Sigmoid colon (tissue), 7 donors: ENCODE results near the gene STKLD1. TPM values are rescaled to one million over a fixed set of nuclear protein-coding genes. Genes with fewer than 3 reads are reported as not detected.

Experiments
- DNase-seq: peaks from one replicate; pipeline ENCODE4 v3.0.0-alpha.2; 2019
- H3K27ac ChIP-seq, 4 donors: fragments of 200-600 bp; sonication (generic); one replicate each; pipeline ENCODE4 v1.5.1; 2016 to 2019; ENCODE audit warnings: mild to moderate bottlenecking in 1 of 4
- H3K27me3 ChIP-seq, 3 donors: fragments of 200-600 bp; sonication (generic); one replicate each; pipeline ENCODE4 v1.5.1; 2019; ENCODE audit warnings: mild to moderate bottlenecking in 1 of 3
- H3K36me3 ChIP-seq, 4 donors: fragments of 200-600 bp; sonication (generic); one replicate each; pipeline ENCODE4 v1.5.1; 2016 to 2019
- H3K4me1 ChIP-seq, 4 donors: fragments of 200-600 bp; sonication (generic); one replicate each; pipeline ENCODE4 v1.5.1; 2017 to 2019
- H3K4me3 ChIP-seq, 4 donors: fragments of 200-600 bp; sonication (generic); one replicate each; pipeline ENCODE4 v1.5.1; 2017 to 2019; ENCODE audit warnings: mild to moderate bottlenecking in 2 of 4, moderate library complexity in 1 of 4
- H3K9me3 ChIP-seq, 4 donors: fragments of 200-600 bp in 3 of 4; sonication (generic) in 3 of 4; one replicate each; pipeline versions ENCODE4 v1.5.1 to v1.6.1; 2013 to 2019
- EP300 ChIP-seq, 4 donors: sonication (generic); formaldehyde crosslinking; IDR thresholded peaks; one replicate each; pipeline ENCODE4 v1.6.1; 2017; ENCODE audit warnings: antibody characterized with exemption in 4 of 4
- POLR2A ChIP-seq, 2 donors: fragments of 450-650 bp; IDR thresholded peaks; one replicate each; pipeline ENCODE4 v1.6.1; 2016; ENCODE audit warnings: antibody characterized with exemption in 2 of 2, mild to moderate bottlenecking in 2 of 2, moderate library complexity in 2 of 2
- POLR2AphosphoS5 ChIP-seq, 4 donors: sonication (generic); formaldehyde crosslinking; IDR thresholded peaks; one replicate each; pipeline ENCODE4 v1.6.1; 2017; ENCODE audit warnings: antibody characterized with exemption in 4 of 4
- WGBS, 2 donors: extraction: QIAGEN DNeasy Blood & Tissue Kit; methylation state at CpG; one replicate each; pipeline ENCODE4 v1.1.7; 2013; 5-methylcytosine and 5-hydroxymethylcytosine counted together
- intact Hi-C: fragments of 100-400 bp; cut with DNase I; formaldehyde crosslinking; loops from one replicate; pipeline ENCODE4 v1.15.1; 2023
- polyA plus RNA-seq, 3 donors: library from polyadenylated mRNA; stranded (reverse); fragments of 200-250 nt; gene quantifications; one replicate each; pipeline ENCODE4 v1.2.3, GENCODE V29; 2013
- total RNA-seq, 4 donors: library from RNA; depleted of rRNA; stranded (reverse); fragments of >200 nt; gene quantifications; one replicate each; pipeline ENCODE4 v1.1.0, GENCODE V29; 2016
- TF ChIP-seq, protein P1 (sequence below), 4 experiments: fragments of 450-650 bp in 3 of 4; fragments of 200-600 bp in 1 of 4; IDR thresholded peaks; one replicate each; pipeline ENCODE4 v1.5.1; 2016 to 2019; ENCODE audit warnings: antibody characterized with exemption in 4 of 4, mild to moderate bottlenecking in 3 of 4, moderate library complexity in 2 of 4
- donor health status: healthy with polysubstance abuse.
- donor health status: Bipolar disorder and iron deficiency.
- donor health status: healthy.

Gene STKLD1
- total and polyA plus RNA-seq, 7 donors, result 0.49 to 8.3 (median 1.5) TPM; not detected in 1

DNA sequence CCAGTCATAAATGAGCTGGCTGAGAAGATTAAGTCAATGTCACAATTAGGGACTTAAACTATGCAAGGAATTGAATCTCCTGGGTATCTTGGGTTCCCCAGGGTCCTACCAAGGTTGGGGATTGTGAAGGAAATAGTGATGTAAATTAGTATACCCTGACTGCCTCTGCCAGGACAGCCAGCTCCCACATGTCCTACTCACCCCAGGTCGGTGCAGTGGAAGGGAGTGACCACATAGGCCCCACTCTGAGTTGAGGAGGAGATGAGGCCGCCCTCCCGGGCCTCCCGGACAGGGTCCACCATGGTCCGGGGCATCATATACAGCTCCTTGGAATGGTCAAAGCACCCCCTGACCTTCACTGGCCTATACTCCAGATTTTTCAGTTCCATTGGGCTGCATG lies 22.6 kb upstream of the STKLD1 start:
- intact Hi-C loops, result no loop called here
- Histone ChIP-seq H3K4me1 (peaks cover 0 to 46% (median 40%) of the 10 kb centered on the region in 4 donors), H3K9me3 (no peaks in the 10 kb centered on the region), H3K27me3 (no peaks in the 10 kb centered on the region), H3K4me3 (no peak overlapping the region), H3K27ac (no peak overlapping the region), H3K36me3 (peaks cover 20 to 51% (median 36%) of the 10 kb centered on the region in 4 donors)
- TF ChIP-seq EP300 (IDR thresholded peaks at IDR 0.05) (no peak), POLR2A (IDR thresholded peaks at IDR 0.05) (no peak), POLR2AphosphoS5 (IDR thresholded peaks at IDR 0.05) (no peak)
- TF ChIP-seq, protein P1, sequence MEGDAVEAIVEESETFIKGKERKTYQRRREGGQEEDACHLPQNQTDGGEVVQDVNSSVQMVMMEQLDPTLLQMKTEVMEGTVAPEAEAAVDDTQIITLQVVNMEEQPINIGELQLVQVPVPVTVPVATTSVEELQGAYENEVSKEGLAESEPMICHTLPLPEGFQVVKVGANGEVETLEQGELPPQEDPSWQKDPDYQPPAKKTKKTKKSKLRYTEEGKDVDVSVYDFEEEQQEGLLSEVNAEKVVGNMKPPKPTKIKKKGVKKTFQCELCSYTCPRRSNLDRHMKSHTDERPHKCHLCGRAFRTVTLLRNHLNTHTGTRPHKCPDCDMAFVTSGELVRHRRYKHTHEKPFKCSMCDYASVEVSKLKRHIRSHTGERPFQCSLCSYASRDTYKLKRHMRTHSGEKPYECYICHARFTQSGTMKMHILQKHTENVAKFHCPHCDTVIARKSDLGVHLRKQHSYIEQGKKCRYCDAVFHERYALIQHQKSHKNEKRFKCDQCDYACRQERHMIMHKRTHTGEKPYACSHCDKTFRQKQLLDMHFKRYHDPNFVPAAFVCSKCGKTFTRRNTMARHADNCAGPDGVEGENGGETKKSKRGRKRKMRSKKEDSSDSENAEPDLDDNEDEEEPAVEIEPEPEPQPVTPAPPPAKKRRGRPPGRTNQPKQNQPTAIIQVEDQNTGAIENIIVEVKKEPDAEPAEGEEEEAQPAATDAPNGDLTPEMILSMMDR (IDR thresholded peaks at IDR 0.05), result no peak
- no peak for DNase-seq
- 83 to 88% methylated on average over 5 of the region's 5 CpGs for WGBS, 2 donors

DNA sequence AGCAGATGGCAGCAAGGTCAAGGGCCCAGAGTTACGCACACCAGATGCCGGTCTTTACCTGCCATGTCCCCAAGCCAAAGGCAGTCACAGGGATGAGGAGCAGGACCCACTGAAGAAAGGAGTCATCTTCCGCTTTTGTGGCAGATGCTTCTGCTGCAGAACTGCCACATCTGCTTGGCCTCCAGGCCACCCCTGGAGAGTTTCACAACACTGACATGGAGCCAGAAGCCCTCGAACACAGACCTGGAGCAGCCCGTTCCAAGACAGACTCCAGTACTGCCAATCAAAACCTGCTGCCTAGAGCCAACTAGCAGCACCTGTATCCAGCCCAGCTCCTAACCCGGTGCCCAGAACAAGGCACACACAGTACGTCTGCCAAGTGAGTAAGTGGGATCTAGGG lies 21.4 kb upstream of the STKLD1 start:
- WGBS, 2 donors, result 91 to 93% methylated on average over 7 of the region's 7 CpGs

DNA sequence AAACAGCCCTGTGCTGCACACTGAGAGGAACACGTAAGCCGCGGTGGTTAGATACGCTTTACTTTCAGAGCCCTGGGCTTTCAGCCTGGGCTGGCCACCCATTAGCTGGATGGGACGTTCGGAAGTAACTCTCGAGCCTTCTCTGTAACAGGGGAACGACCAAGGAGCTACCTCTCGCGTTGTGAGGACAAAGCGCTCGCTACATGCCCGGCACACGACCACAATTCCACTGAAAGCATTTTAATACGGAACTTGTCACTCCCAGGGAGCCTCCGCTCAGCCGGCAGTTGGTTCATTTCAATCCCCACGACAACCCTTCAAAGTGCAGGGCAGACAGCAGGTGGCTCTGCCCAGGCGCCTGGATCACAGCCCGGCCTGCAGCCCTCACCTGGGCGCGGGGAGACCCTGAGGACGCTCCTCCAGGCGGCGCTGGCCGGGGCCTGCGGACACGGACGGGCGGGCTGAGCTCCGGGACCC lies 20.2 kb upstream of the STKLD1 start:
- no peak for TF ChIP-seq EP300 (IDR thresholded peaks at IDR 0.05)
- TF ChIP-seq, protein P1 (IDR thresholded peaks at IDR 0.05), result no peak
- TF ChIP-seq POLR2AphosphoS5 (IDR thresholded peaks at IDR 0.05), result no peak
- TF ChIP-seq POLR2A (IDR thresholded peaks at IDR 0.05), result no peak
- DNase-seq, result no peak
- Histone ChIP-seq H3K36me3 (peaks cover 2 to 45% (median 26%) of the 10 kb centered on the region in 4 donors), H3K4me1 (peaks cover 0 to 31% (median 27%) of the 10 kb centered on the region in 4 donors), H3K4me3 (peak overlapping the region; percentile 62 to 86 (median 75)), H3K27me3 (no peaks in the 10 kb centered on the region), H3K9me3 (no peaks in the 10 kb centered on the region), H3K27ac (peak overlapping the region; percentile 69 to 87 (median 78))
- intact Hi-C loops, result loop anchor here (1.0 kb wide), 1 partner anchor 20 kb away; the partner anchor contains the start of genes STKLD1 and SURF4
- 0% methylated on average over 31 of the region's 31 CpGs for WGBS, 2 donors

More for the DNA sequence above, 21.4 kb upstream of the STKLD1 start:
- H3K36me3 ChIP-seq, result peaks cover 14 to 45% (median 31%) of the 10 kb centered on the region in 4 donors
- peaks cover 0 to 33% (median 29%) of the 10 kb centered on the region in 4 donors for H3K4me1 ChIP-seq
- no peak overlapping the region for H3K4me3 ChIP-seq
- DNase-seq, result no peak
- no peak overlapping the region for H3K27ac ChIP-seq
- H3K27me3 ChIP-seq, result no peaks in the 10 kb centered on the region
- H3K9me3 ChIP-seq, result no peaks in the 10 kb centered on the region
- intact Hi-C loops, result no loop called here
- TF ChIP-seq POLR2AphosphoS5 (IDR thresholded peaks at IDR 0.05) (no peak), POLR2A (IDR thresholded peaks at IDR 0.05) (no peak), EP300 (IDR thresholded peaks at IDR 0.05) (no peak)
- TF ChIP-seq, protein P1 (IDR thresholded peaks at IDR 0.05), result no peak

DNA sequence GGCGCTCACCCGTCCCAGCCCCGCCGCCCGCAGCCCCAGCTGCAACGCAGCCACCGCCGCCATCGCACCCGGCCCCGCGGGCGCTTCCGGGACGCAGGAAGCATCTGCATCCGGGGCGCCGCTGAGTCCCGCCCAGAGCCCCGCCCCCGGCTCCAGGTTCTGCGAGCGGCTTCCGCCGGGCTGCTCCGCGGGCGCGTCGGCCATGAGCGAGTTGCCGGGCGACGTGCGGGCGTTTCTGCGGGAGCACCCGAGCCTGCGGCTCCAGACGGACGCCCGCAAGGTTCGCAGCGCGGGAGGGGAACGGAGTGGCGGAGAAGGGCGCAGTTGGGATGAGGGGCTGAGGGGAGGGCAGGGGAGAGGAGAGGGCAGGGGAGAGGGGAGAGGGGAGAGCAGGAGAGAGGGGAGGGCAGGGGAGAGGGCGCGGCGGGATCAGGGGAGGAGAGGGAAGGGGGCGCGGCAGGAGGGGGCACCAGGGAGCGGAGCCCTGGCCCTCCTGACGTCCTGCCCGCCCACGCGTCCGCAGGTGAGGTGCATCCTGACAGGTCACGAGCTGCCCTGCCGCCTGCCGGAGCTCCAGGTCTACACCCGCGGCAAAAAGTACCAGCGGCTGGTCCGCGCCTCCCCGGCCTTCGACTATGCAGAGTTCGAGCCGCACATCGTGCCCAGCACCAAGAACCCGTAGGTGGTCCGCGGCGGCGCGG lies 19.6 kb upstream of the STKLD1 start, which contains the start of the genes SURF1 and SURF2:
TSS of gene SURF1 (minus strand) at position 97 of the 701 bp plus-strand sequence. CDS start at position 63, 34 bp downstream.
TSS of gene SURF2 (plus strand) at position 160 of the 701 bp plus-strand sequence. CDS start at position 203, 43 bp downstream.
- peaks cover 0 to 45% (median 24%) of the 10 kb centered on the region in 4 donors for H3K36me3 ChIP-seq
- intact Hi-C loops, result loop anchor here (1.0 kb wide), 1 partner anchor 20 kb away; the partner anchor contains the start of genes STKLD1 and SURF4
- WGBS, 2 donors, result 1% methylated on average over 78 of the region's 78 CpGs
- peak within 1 kb of the TSS; percentile 69 to 87 (median 78) for H3K27ac ChIP-seq
- TF ChIP-seq POLR2AphosphoS5 (IDR thresholded peaks at IDR 0.05) (peak; percentile 53 to 95 (median 86)), EP300 (IDR thresholded peaks at IDR 0.05) (no peak)
- DNase-seq, result peak; percentile 93
- H3K9me3 ChIP-seq, result no peaks in the 10 kb centered on the region
- no peaks in the 10 kb centered on the region for H3K27me3 ChIP-seq
- peaks cover 0 to 31% (median 27%) of the 10 kb centered on the region in 4 donors for H3K4me1 ChIP-seq
- H3K4me3 ChIP-seq, result peak within 1 kb of the TSS; percentile 62 to 86 (median 75)

DNA sequence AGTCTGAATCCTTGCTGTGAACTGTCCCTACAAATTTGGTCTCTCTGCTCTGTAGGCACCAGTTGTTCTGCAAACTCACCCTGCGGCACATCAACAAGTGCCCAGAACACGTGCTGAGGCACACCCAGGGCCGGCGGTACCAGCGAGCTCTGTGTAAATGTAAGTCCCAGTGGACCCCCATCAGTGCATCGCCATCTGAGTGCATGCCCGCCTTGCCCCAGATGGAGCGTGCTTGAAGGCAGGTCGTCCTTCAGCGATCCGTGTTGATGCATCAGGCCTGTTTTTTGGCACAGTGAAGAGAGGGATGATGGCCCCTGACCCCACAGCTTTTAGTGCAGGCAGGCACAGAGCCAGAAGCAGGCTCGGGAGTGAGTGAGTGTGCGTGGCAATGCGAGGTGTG lies 18.5 kb upstream of the STKLD1 start:
- Histone ChIP-seq H3K36me3 (peaks cover 0 to 45% (median 21%) of the 10 kb centered on the region in 4 donors), H3K27me3 (no peaks in the 10 kb centered on the region), H3K4me3 (no peak overlapping the region), H3K9me3 (no peaks in the 10 kb centered on the region), H3K4me1 (peaks cover 0 to 31% (median 27%) of the 10 kb centered on the region in 4 donors), H3K27ac (no peak overlapping the region)
- WGBS, 2 donors, result 87 to 92% methylated on average over 14 of the region's 14 CpGs
- no peak for DNase-seq
- TF ChIP-seq, protein P1 (IDR thresholded peaks at IDR 0.05), result no peak
- TF ChIP-seq EP300 (IDR thresholded peaks at IDR 0.05), result no peak
- TF ChIP-seq POLR2AphosphoS5 (IDR thresholded peaks at IDR 0.05), result no peak
- no peak for TF ChIP-seq POLR2A (IDR thresholded peaks at IDR 0.05)
- intact Hi-C loops, result no loop called here
